GM10266 (cell line): ENCODE data around the gene SCEL.
A peak's percentile ranks its signal among the peaks of the same experiment; 100 is the strongest.

ENCODE experiments used
- DNase-seq: peaks from one replicate; pipeline ENCODE4 v3.0.0; 2012; ENCODE audit errors: extremely low spot score
- TF ChIP-seq, protein P1 (sequence below): IDR thresholded peaks from 2 replicates; pipeline ENCODE4 v1.5.1; 2012; ENCODE audit warnings: mild to moderate bottlenecking, low read depth; ENCODE audit not compliant: control insufficient read depth, insufficient read depth; ENCODE audit errors: missing control alignments

The SCEL gene

GRCh38 chr13:77502104-77502720 lies 33.3 kb upstream of the SCEL start:
- DNase-seq = no peak
- TF ChIP-seq, protein P1, sequence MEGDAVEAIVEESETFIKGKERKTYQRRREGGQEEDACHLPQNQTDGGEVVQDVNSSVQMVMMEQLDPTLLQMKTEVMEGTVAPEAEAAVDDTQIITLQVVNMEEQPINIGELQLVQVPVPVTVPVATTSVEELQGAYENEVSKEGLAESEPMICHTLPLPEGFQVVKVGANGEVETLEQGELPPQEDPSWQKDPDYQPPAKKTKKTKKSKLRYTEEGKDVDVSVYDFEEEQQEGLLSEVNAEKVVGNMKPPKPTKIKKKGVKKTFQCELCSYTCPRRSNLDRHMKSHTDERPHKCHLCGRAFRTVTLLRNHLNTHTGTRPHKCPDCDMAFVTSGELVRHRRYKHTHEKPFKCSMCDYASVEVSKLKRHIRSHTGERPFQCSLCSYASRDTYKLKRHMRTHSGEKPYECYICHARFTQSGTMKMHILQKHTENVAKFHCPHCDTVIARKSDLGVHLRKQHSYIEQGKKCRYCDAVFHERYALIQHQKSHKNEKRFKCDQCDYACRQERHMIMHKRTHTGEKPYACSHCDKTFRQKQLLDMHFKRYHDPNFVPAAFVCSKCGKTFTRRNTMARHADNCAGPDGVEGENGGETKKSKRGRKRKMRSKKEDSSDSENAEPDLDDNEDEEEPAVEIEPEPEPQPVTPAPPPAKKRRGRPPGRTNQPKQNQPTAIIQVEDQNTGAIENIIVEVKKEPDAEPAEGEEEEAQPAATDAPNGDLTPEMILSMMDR = no peak

GRCh38 chr13:77503398-77503797 lies 32.1 kb upstream of the SCEL start:
- no peak for DNase-seq
- TF ChIP-seq, protein P1 = no peak

DNA sequence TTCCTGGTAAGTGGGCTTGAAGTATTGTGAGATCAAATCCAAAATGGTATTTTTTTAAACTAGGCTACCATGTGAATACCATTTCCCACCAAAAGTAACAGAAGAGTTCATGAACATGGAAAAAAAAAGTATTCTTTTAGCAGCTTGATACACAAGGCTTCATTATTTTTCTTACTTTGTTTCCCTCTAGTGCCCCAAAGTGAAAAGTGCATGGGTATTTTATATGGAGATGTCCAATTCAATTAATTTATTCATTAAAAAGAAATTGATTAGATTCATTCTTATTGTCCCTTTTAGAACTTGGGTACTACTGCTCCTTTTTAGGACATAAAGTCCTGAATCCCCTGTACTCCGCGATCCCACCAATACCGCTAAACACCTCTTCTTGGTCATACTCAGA lies 28.6 kb upstream of the SCEL start:
- DNase-seq = no peak
- TF ChIP-seq, protein P1 = peak; percentile 8

DNA sequence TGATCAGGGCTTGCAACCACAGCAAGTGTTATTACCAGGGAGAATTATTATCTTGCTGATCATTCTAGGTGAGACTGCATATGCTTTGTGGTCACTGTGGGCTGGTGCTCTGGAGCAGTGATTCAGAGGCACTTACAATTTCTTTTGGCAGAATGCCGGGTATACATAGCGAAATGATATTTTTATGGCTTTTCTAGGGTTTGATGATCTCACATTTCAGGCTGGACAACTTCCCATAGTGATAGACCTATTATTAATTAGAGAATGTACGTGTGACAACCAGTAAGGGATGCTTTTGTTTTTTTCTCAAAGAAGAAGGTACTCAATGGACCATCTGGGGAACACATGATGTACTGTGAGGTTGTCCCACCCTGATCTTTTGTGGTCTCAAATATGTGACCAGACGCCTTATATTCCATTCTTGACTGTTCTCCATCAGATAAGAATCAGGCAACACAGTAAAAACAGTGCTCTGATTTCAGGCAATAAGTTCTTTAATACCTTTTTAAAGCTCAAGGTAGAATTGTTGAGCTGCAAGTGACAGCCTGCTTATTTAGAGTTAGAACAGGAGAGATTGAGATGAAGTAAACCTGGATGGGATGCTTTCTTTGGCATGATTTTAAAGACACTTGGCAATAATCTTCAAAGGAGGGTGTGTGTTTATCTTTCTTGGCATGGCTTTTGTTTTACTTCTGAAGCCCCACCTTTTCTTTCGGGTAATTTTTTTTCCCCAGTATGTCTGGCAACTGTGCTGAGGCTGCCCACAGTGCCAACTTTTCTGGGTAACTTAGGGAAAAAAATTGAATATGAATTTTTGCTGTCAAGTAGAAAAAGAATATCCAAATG lies 27.4 kb upstream of the SCEL start:
- no peak for DNase-seq
- TF ChIP-seq, protein P1 = no peak

- TF ChIP-seq, protein P1 = no peak
- no peak for DNase-seq
Observed at GRCh38 chr13:77508959-77509620, 26.4 kb upstream of the SCEL start.

GRCh38 chr13:77510156-77510555 lies 25.4 kb upstream of the SCEL start:
- TF ChIP-seq, protein P1 = no peak
- DNase-seq = no peak
